WTC11 (cell line): ENCODE results near the gene GPC5. TPM values are rescaled to one million over a fixed set of nuclear protein-coding genes. Genes with fewer than 3 reads are reported as not detected.

Experiments
- ATAC-seq: fragments of 200-7000 bp; cut with Tn5 transposase; 2 replicates; pipeline ENCODE4 v1.10.0; 2021; ENCODE audit warnings: mild to moderate bottlenecking, moderate library complexity
- CTCF ChIA-PET: fragments of 300-600 bp; sonication (Branson Sonifier 250); formaldehyde crosslinking; loops from one replicate; lab custom pipeline; 2021; ENCODE audit warnings: antibody characterized with exemption; lab: Charles Lee
- POLR2A ChIA-PET: fragments of 350-600 bp; sonication (Branson Sonifier 250); formaldehyde crosslinking; loops from one replicate; lab custom pipeline; 2021; ENCODE audit warnings: antibody characterized with exemption; lab: Charles Lee
- DNase-seq: peaks from one replicate; pipeline ENCODE4 v3.0.0; 2021; ENCODE audit warnings: low spot score
- H3K27ac Mint-ChIP-seq: 2 replicates; pipeline ENCODE4 v1.8.0; 2021; ENCODE audit warnings: mixed read lengths
- H3K27me3 Mint-ChIP-seq: 2 replicates; pipeline ENCODE4 v1.8.0; 2021; ENCODE audit warnings: low read depth, mild to moderate bottlenecking, moderate library complexity, mixed read lengths
- H3K36me3 Mint-ChIP-seq: 2 replicates; pipeline ENCODE4 v1.8.0; 2021; ENCODE audit warnings: mixed read lengths
- H3K4me1 Mint-ChIP-seq: 2 replicates; pipeline ENCODE4 v1.8.0; 2022; ENCODE audit warnings: mixed read lengths
- H3K4me3 Mint-ChIP-seq: 2 replicates; pipeline ENCODE4 v1.8.0; 2021; ENCODE audit warnings: mild to moderate bottlenecking, moderate library complexity, mixed read lengths
- H3K9me3 Mint-ChIP-seq: 2 replicates; pipeline ENCODE4 v1.8.0; 2021; ENCODE audit warnings: mixed read lengths
- AFF4 ChIP-seq: sonication (generic); formaldehyde crosslinking; IDR thresholded peaks from 2 replicates; pipeline ENCODE4 v1.8.1; 2023; ENCODE audit warnings: mild to moderate bottlenecking, missing genetic modification reagents, borderline replicate concordance
- CREM ChIP-seq: sonication (generic); formaldehyde crosslinking; IDR thresholded peaks from 2 replicates; pipeline ENCODE4 v1.8.1; 2022; ENCODE audit warnings: mild to moderate bottlenecking, missing genetic modification reagents, moderate library complexity
- E2F1 ChIP-seq: sonication (generic); formaldehyde crosslinking; IDR thresholded peaks from 2 replicates; pipeline ENCODE4 v1.8.0; 2022; ENCODE audit warnings: mild to moderate bottlenecking, missing genetic modification reagents
- IRF1 ChIP-seq: sonication (generic); formaldehyde crosslinking; IDR thresholded peaks from 2 replicates; pipeline ENCODE4 v1.8.0; 2023; ENCODE audit warnings: missing genetic modification reagents
- JAZF1 ChIP-seq: fragments of 250-450 bp; sonication (Bioruptor Pico); IDR thresholded peaks from 2 replicates; pipeline ENCODE4 v1.9.0; 2021; ENCODE audit warnings: moderate library complexity, mild to moderate bottlenecking, inconsistent platforms
- JUN ChIP-seq: sonication (generic); formaldehyde crosslinking; IDR thresholded peaks from 2 replicates; pipeline ENCODE4 v1.8.0; 2023; ENCODE audit warnings: mild to moderate bottlenecking, missing genetic modification reagents
- MXD4 ChIP-seq: fragments of 250-450 bp; sonication (Bioruptor Pico); IDR thresholded peaks from 2 replicates; pipeline ENCODE4 v1.8.0; 2021; ENCODE audit warnings: mild to moderate bottlenecking, moderate library complexity, borderline replicate concordance
- MYBL2 ChIP-seq: sonication (generic); formaldehyde crosslinking; IDR thresholded peaks from 2 replicates; pipeline ENCODE4 v1.8.1; 2023; ENCODE audit warnings: mild to moderate bottlenecking, moderate library complexity, missing genetic modification reagents
- NFATC4 ChIP-seq: fragments of 250-450 bp; sonication (Bioruptor Pico); IDR thresholded peaks from 2 replicates; pipeline ENCODE4 v1.9.0; 2021; ENCODE audit warnings: mild to moderate bottlenecking
- NR2C2 ChIP-seq: sonication (generic); formaldehyde crosslinking; IDR thresholded peaks from 2 replicates; pipeline ENCODE4 v1.8.0; 2022; ENCODE audit warnings: mild to moderate bottlenecking, missing genetic modification reagents
- PREB ChIP-seq: sonication (generic); formaldehyde crosslinking; IDR thresholded peaks from 2 replicates; pipeline ENCODE4 v1.8.1; 2022; ENCODE audit warnings: mild to moderate bottlenecking, missing genetic modification reagents, moderate library complexity, borderline replicate concordance
- PRRX2 ChIP-seq: fragments of 250-450 bp; sonication (Bioruptor Pico); IDR thresholded peaks from 2 replicates; pipeline ENCODE4 v1.8.0; 2021; ENCODE audit warnings: mild to moderate bottlenecking
- RELA ChIP-seq: sonication (generic); formaldehyde crosslinking; IDR thresholded peaks from 2 replicates; pipeline ENCODE4 v1.8.1; 2022; ENCODE audit warnings: missing genetic modification reagents, mild to moderate bottlenecking, borderline replicate concordance
- STAT6 ChIP-seq: sonication (generic); formaldehyde crosslinking; conservative IDR thresholded peaks from 2 replicates; pipeline ENCODE4 v1.8.1; 2023; ENCODE audit warnings: mild to moderate bottlenecking, low read depth, missing genetic modification reagents, moderate library complexity
- TEAD1 ChIP-seq: sonication (generic); formaldehyde crosslinking; IDR thresholded peaks from 2 replicates; pipeline ENCODE4 v1.8.0; 2022; ENCODE audit warnings: mild to moderate bottlenecking, missing genetic modification reagents
- USF1 ChIP-seq: sonication (generic); formaldehyde crosslinking; IDR thresholded peaks from 2 replicates; pipeline ENCODE4 v1.8.0; 2022; ENCODE audit warnings: mild to moderate bottlenecking, missing genetic modification reagents
- ZNF138 ChIP-seq: sonication (generic); formaldehyde crosslinking; conservative IDR thresholded peaks from 2 replicates; pipeline ENCODE4 v1.8.1; 2022; ENCODE audit warnings: mild to moderate bottlenecking, moderate library complexity, missing genetic modification reagents
- ZNF423 ChIP-seq: fragments of 250-450 bp; sonication (Bioruptor Pico); IDR thresholded peaks from 2 replicates; pipeline ENCODE4 v2.1.2; 2022; ENCODE audit warnings: mild to moderate bottlenecking, moderate library complexity
- ZNF671 ChIP-seq: fragments of 250-450 bp; sonication (Bioruptor Pico); IDR thresholded peaks from 2 replicates; pipeline ENCODE4 v1.8.0; 2021; ENCODE audit warnings: mild to moderate bottlenecking
- total RNA-seq: library from RNA; stranded (reverse); gene quantifications from 3 replicates; pipeline ENCODE4 v1.2.3, GENCODE V29; 2021

GPC5 gene
- total RNA-seq, 1 experiment from 2014 or later = 0.46 TPM

- TF ChIP-seq MXD4 (CRISPR knock-in tag) (no peak), CREM (CRISPR knock-in tag) (no peak), JUN (CRISPR knock-in tag) (no peak), USF1 (no peak)
Measured at GRCh38 chr13:92806215-92806614, 1407.8 kb downstream of the GPC5 start (continued).

- no peak for ATAC-seq
- no peak for TF ChIP-seq TEAD1 (CRISPR knock-in tag)
- no peak for TF ChIP-seq AFF4 (CRISPR knock-in tag)
- no peak for TF ChIP-seq PREB (CRISPR knock-in tag)
- TF ChIP-seq, all 79 proteins: peak for 0
- DNase-seq = no peak
- POLR2A ChIA-PET = no interaction called here
- Mint-ChIP-seq H3K27me3 (no peaks in the 10 kb centered on the region), H3K27ac (no peak overlapping the region), H3K9me3 (no peaks in the 10 kb centered on the region), H3K36me3 (no peaks in the 10 kb centered on the region), H3K4me1 (no peaks in the 10 kb centered on the region), H3K4me3 (no peak overlapping the region)
- CTCF ChIA-PET = no interaction called here
Measured at GRCh38 chr13:92807353-92807752, 1408.9 kb downstream of the GPC5 start.

- ChIA-PET POLR2A (no interaction called here), CTCF (no interaction called here)
- H3K27me3 Mint-ChIP-seq = no peaks in the 10 kb centered on the region
- H3K36me3 Mint-ChIP-seq = no peaks in the 10 kb centered on the region
- TF ChIP-seq NFATC4 (CRISPR knock-in tag) (no peak), MYBL2 (CRISPR knock-in tag) (no peak), NR2C2 (no peak), ZNF671 (no peak), PREB (CRISPR knock-in tag) (no peak), RELA (CRISPR knock-in tag) (no peak), STAT6 (CRISPR knock-in tag) (no peak), JAZF1 (CRISPR knock-in tag) (no peak), IRF1 (CRISPR knock-in tag) (no peak), E2F1 (CRISPR knock-in tag) (no peak), ZNF138 (no peak), PRRX2 (CRISPR knock-in tag) (no peak), ZNF423 (CRISPR knock-in tag) (no peak)
- DNase-seq = no peak
- no peak overlapping the region for H3K4me3 Mint-ChIP-seq
- ATAC-seq = no peak
- no peak overlapping the region for H3K27ac Mint-ChIP-seq
- H3K4me1 Mint-ChIP-seq = no peaks in the 10 kb centered on the region
- no peaks in the 10 kb centered on the region for H3K9me3 Mint-ChIP-seq
Measured at GRCh38 chr13:92807966-92808365, 1409.5 kb downstream of the GPC5 start.
